ENCODE measurements around the gene WRAP73.
A peak's percentile ranks its signal among the peaks of the same experiment; 100 is the strongest.

WRAP73 gene

GRCh38 chr1:3680488-3681230, 30.8 kb upstream of the WRAP73 start:
- Histone ChIP-seq H3K36me3 (no peaks in the 10 kb centered on the region), H3K27me3 (no peaks in the 10 kb centered on the region), H3K4me1 (ENCODE audit: control insufficient read depth in 1 of 2, insufficient read depth in 1 of 2, low read depth in 1 of 2, low read length in 1 of 2) (peaks cover 54 to 59% of the 10 kb centered on the region in 2 experiments), H3K27ac (peak overlapping the region; percentile 20), H3K9me3 (no peaks in the 10 kb centered on the region), H3K4me3 (ENCODE audit: low read depth in 1 of 2, low read length in 1 of 2) (no peak overlapping the region)
- no peak for TF ChIP-seq CTCF (IDR thresholded peaks at IDR 0.05)

- Histone ChIP-seq H3K27me3 (no peaks in the 10 kb centered on the region), H3K27ac (peak overlapping the region; percentile 20), H3K9me3 (no peaks in the 10 kb centered on the region), H3K36me3 (no peaks in the 10 kb centered on the region), H3K4me1 (ENCODE audit: control insufficient read depth in 1 of 2, insufficient read depth in 1 of 2, low read depth in 1 of 2, low read length in 1 of 2) (peaks cover 60 to 64% of the 10 kb centered on the region in 2 experiments), H3K4me3 (ENCODE audit: low read depth in 1 of 2, low read length in 1 of 2) (no peak overlapping the region)
- no peak for TF ChIP-seq CTCF (IDR thresholded peaks at IDR 0.05)
These were observed 30.0 kb upstream of the WRAP73 start for GRCh38 chr1:3679799-3680453.

GRCh38 chr1:3679098-3679555, 29.2 kb upstream of the WRAP73 start:
- Histone ChIP-seq H3K4me3 (ENCODE audit: low read depth in 1 of 2, low read length in 1 of 2) (peak overlapping the region in 1 of 2 experiments; percentile 63), H3K27ac (peak overlapping the region; percentile 95), H3K4me1 (ENCODE audit: control insufficient read depth in 1 of 2, insufficient read depth in 1 of 2, low read depth in 1 of 2, low read length in 1 of 2) (peaks cover 64 to 67% of the 10 kb centered on the region in 2 experiments), H3K9me3 (no peaks in the 10 kb centered on the region), H3K27me3 (no peaks in the 10 kb centered on the region), H3K36me3 (no peaks in the 10 kb centered on the region)
- no peak for TF ChIP-seq CTCF (IDR thresholded peaks at IDR 0.05)

GRCh38 chr1:3678361-3679097, 28.6 kb upstream of the WRAP73 start:
- Histone ChIP-seq H3K4me1 (ENCODE audit: control insufficient read depth in 1 of 2, insufficient read depth in 1 of 2, low read depth in 1 of 2, low read length in 1 of 2) (peaks cover 60 to 68% of the 10 kb centered on the region in 2 experiments), H3K4me3 (ENCODE audit: low read depth in 1 of 2, low read length in 1 of 2) (peak overlapping the region; percentile 56 to 63), H3K27ac (peak overlapping the region; percentile 95), H3K36me3 (no peaks in the 10 kb centered on the region), H3K9me3 (no peaks in the 10 kb centered on the region), H3K27me3 (no peaks in the 10 kb centered on the region)
- TF ChIP-seq CTCF (IDR thresholded peaks at IDR 0.05): peak; percentile 13

- H3K4me1 ChIP-seq (ENCODE audit: control insufficient read depth in 1 of 2, insufficient read depth in 1 of 2, low read depth in 1 of 2, low read length in 1 of 2): peaks cover 63 to 69% of the 10 kb centered on the region in 2 experiments
- H3K4me3 ChIP-seq (ENCODE audit: low read depth in 1 of 2, low read length in 1 of 2): peak overlapping the region; percentile 56 to 63
- no peak for TF ChIP-seq CTCF (IDR thresholded peaks at IDR 0.05)
- no peaks in the 10 kb centered on the region for H3K9me3 ChIP-seq
- H3K27me3 ChIP-seq: no peaks in the 10 kb centered on the region
- H3K27ac ChIP-seq: peak overlapping the region; percentile 95
- H3K36me3 ChIP-seq: no peaks in the 10 kb centered on the region
These were observed 27.6 kb upstream of the WRAP73 start for GRCh38 chr1:3677484-3677883.

All from neutrophil (primary cell).